Trophoblast cell (in vitro differentiated cells and primary cell): ENCODE measurements around the gene KDM4B.
A peak's percentile ranks its signal among the peaks of the same experiment; 100 is the strongest.

Experiments
- DNase-seq, 2 donors: peaks; one replicate each; pipeline ENCODE4 v3.0.0-alpha.2; 2016
- H2AFZ ChIP-seq: 2 replicates; pipeline ENCODE4 v1.6.1; 2013; ENCODE audit warnings: low read length, moderate library complexity, mild to moderate bottlenecking; ENCODE audit not compliant: insufficient read depth, poor library complexity
- H2AK5ac ChIP-seq: 2 replicates; pipeline ENCODE4 v1.6.1; 2013; ENCODE audit warnings: mild to moderate bottlenecking, low read length
- H2BK120ac ChIP-seq: 2 replicates; pipeline ENCODE4 v1.6.1; 2013; ENCODE audit warnings: low read length, mild to moderate bottlenecking, moderate library complexity; ENCODE audit not compliant: insufficient read depth, poor library complexity
- H2BK12ac ChIP-seq: 2 replicates; pipeline ENCODE4 v1.6.1; 2013; ENCODE audit warnings: mild to moderate bottlenecking, low read length, moderate library complexity
- H2BK5ac ChIP-seq: 2 replicates; pipeline ENCODE4 v1.6.1; 2013; ENCODE audit warnings: low read length, low read depth, moderate library complexity, mild to moderate bottlenecking; ENCODE audit not compliant: poor library complexity
- H3K14ac ChIP-seq: 2 replicates; pipeline ENCODE4 v1.6.1; 2013; ENCODE audit warnings: mild to moderate bottlenecking, low read length
- H3K18ac ChIP-seq: 2 replicates; pipeline ENCODE4 v1.6.1; 2013; ENCODE audit warnings: mild to moderate bottlenecking, low read length
- H3K23ac ChIP-seq: 2 replicates; pipeline ENCODE4 v1.6.1; 2013; ENCODE audit warnings: low read length
- H3K27ac ChIP-seq: 2 replicates; pipeline ENCODE4 v1.5.1; 2013; ENCODE audit warnings: low read depth, mild to moderate bottlenecking, inconsistent platforms, low read length, moderate library complexity
- H3K27me3 ChIP-seq: 2 replicates; pipeline ENCODE4 v1.6.1; 2013; ENCODE audit warnings: inconsistent platforms, mild to moderate bottlenecking, low read length, moderate library complexity; ENCODE audit not compliant: insufficient read depth
- H3K36me3 ChIP-seq, 2 experiments: 1 replicate in 1 of 2; 2 replicates in 1 of 2; pipeline ENCODE4 v1.6.1; 2013; ENCODE audit warnings: low read length in 2 of 2, mild to moderate bottlenecking in 2 of 2, moderate library complexity in 1 of 2; ENCODE audit not compliant: insufficient read depth in 2 of 2, control insufficient read depth in 1 of 2
- H3K4ac ChIP-seq: 2 replicates; pipeline ENCODE4 v1.6.1; 2013; ENCODE audit warnings: low read depth, mild to moderate bottlenecking, low read length, moderate library complexity
- H3K4me1 ChIP-seq, 2 experiments: 1 replicate in 1 of 2; 2 replicates in 1 of 2; pipeline ENCODE4 v1.6.1; 2013; ENCODE audit warnings: low read length in 2 of 2, mild to moderate bottlenecking in 2 of 2, moderate library complexity in 1 of 2; ENCODE audit not compliant: insufficient read depth in 2 of 2, control insufficient read depth in 1 of 2
- H3K4me2 ChIP-seq: 2 replicates; pipeline ENCODE4 v1.6.1; 2013; ENCODE audit warnings: inconsistent platforms, mild to moderate bottlenecking, low read length, moderate library complexity
- H3K4me3 ChIP-seq: 2 replicates; pipeline ENCODE4 v1.5.1; 2013; ENCODE audit warnings: mild to moderate bottlenecking, low read depth, low read length, inconsistent platforms
- H3K79me1 ChIP-seq: one replicate; pipeline ENCODE4 v1.6.1; 2013; ENCODE audit warnings: low read length
- H3K79me2 ChIP-seq: 2 replicates; pipeline ENCODE4 v1.6.1; 2013; ENCODE audit warnings: low read length, mild to moderate bottlenecking; ENCODE audit not compliant: control insufficient read depth, insufficient read depth, poor library complexity
- H3K9ac ChIP-seq: 2 replicates; pipeline ENCODE4 v1.6.1; 2013; ENCODE audit warnings: mild to moderate bottlenecking, low read length
- H3K9me3 ChIP-seq: 2 replicates; pipeline ENCODE4 v1.6.1; 2013; ENCODE audit warnings: low read depth, mild to moderate bottlenecking, control low read depth, inconsistent platforms, low read length; ENCODE audit not compliant: insufficient read depth
- H4K12ac ChIP-seq: 2 replicates; pipeline ENCODE4 v1.6.1; 2013; ENCODE audit warnings: low read depth, mild to moderate bottlenecking, low read length, moderate library complexity
- H4K8ac ChIP-seq: 2 replicates; pipeline ENCODE4 v1.6.1; 2013; ENCODE audit warnings: low read depth, mild to moderate bottlenecking, low read length, moderate library complexity
- H4K91ac ChIP-seq: one replicate; pipeline ENCODE4 v1.6.1; 2013; ENCODE audit warnings: low read depth, mild to moderate bottlenecking, low read length, moderate library complexity
- WGBS: extraction: QIAGEN DNeasy Blood & Tissue Kit; methylation state at CpG from one replicate; pipeline ENCODE4 v1.1.7; 2013; ENCODE audit warnings: missing lambda C conversion rate; ENCODE audit not compliant: insufficient read length, insufficient coverage; ENCODE audit errors: extremely low coverage; 5-methylcytosine and 5-hydroxymethylcytosine counted together

Gene KDM4B

GRCh38 chr19:5017235-5017634, 48.3 kb downstream of the KDM4B start:
- Histone ChIP-seq H3K4me1 (no peaks in the 10 kb centered on the region), H3K4me2 (no peak overlapping the region), H4K91ac (no peak overlapping the region), H3K4ac (no peak overlapping the region), H3K79me1 (no peaks in the 10 kb centered on the region), H3K18ac (no peak overlapping the region), H3K14ac (no peak overlapping the region), H3K4me3 (no peak overlapping the region), H3K9ac (no peak overlapping the region), H2BK5ac (no peak overlapping the region), H2BK120ac (no peak overlapping the region), H2AK5ac (no peak overlapping the region), H2AFZ (no peak overlapping the region), H3K27me3 (no peaks in the 10 kb centered on the region), H4K8ac (no peak overlapping the region), H3K36me3 (peaks cover 56 to 58% of the 10 kb centered on the region in 2 experiments), H3K27ac (no peak overlapping the region), H4K12ac (no peak overlapping the region), H3K79me2 (peaks cover 18% of the 10 kb centered on the region), H3K9me3 (peaks cover 16% of the 10 kb centered on the region), H2BK12ac (no peak overlapping the region), H3K23ac (no peak overlapping the region)
- DNase-seq: peak; percentile 30 to 57
- WGBS: no CpG with 5 or more reads among the region's 5 CpGs

DNA sequence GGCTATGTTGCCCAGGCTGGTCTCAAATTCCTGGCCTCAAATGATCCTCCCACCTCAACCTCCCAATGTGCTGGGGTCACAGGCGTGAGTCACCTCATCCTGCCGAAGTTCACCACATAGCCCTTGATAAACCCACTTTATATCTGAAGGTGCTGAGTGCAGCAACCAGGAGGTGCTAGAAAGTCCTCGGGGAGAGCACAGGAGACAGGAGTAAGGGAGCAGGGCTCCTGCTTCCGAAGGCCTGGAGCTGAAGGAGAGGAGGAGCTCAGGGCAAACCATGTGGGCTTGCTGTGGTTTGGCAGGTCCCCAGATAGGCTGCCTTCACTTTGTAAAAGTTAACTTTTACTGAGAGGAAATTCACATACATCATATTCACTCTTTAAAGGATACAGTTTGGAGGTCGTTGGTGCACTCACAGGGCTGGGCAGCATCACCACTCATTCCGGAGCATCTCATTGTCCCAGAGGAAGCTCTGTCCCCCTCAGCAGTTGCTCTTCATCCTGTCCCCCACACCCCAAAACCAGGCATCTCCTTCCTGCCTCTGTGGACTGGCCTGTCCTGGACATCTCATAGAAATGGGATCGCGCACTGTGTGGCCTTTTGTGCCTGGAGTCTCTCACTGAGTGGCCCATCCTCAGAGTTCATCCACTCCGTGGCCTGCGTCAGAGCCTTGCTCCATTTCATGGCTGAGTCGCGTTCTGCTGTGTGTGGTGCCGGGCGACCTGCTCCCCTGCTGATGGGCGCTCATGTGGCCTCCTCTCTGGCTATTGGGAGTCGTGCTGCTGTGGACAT, 49.5 kb downstream of the KDM4B start:
- Histone ChIP-seq H3K9me3 (peaks cover 16% of the 10 kb centered on the region), H3K4me1 (no peaks in the 10 kb centered on the region), H3K79me2 (peaks cover 10% of the 10 kb centered on the region), H3K4me2 (no peak overlapping the region), H3K23ac (no peak overlapping the region), H2BK12ac (no peak overlapping the region), H3K27ac (no peak overlapping the region), H4K12ac (no peak overlapping the region), H3K4ac (peak overlapping the region; percentile 0), H3K9ac (no peak overlapping the region), H3K4me3 (no peak overlapping the region), H4K91ac (no peak overlapping the region), H2AFZ (no peak overlapping the region), H2BK5ac (no peak overlapping the region), H2AK5ac (no peak overlapping the region), H3K14ac (no peak overlapping the region), H3K27me3 (no peaks in the 10 kb centered on the region), H2BK120ac (no peak overlapping the region), H3K18ac (no peak overlapping the region), H3K79me1 (no peaks in the 10 kb centered on the region), H4K8ac (no peak overlapping the region), H3K36me3 (peaks cover 51 to 55% of the 10 kb centered on the region in 2 experiments)
- WGBS: no CpG with 5 or more reads among the region's 16 CpGs
- DNase-seq: no peak

- H3K4me2 ChIP-seq: no peak overlapping the region
- H3K79me1 ChIP-seq: no peaks in the 10 kb centered on the region
- no peak overlapping the region for H3K18ac ChIP-seq
- no peak overlapping the region for H4K12ac ChIP-seq
- H2BK120ac ChIP-seq: no peak overlapping the region
- no peak overlapping the region for H3K23ac ChIP-seq
- H3K4me1 ChIP-seq: no peaks in the 10 kb centered on the region
- H4K8ac ChIP-seq: no peak overlapping the region
- H3K4ac ChIP-seq: peak overlapping the region; percentile 21
- H3K4me3 ChIP-seq: no peak overlapping the region
- H3K36me3 ChIP-seq: peaks cover 48% of the 10 kb centered on the region in 2 experiments
- no peak overlapping the region for H2AK5ac ChIP-seq
- peaks cover 16% of the 10 kb centered on the region for H3K9me3 ChIP-seq
- no peak overlapping the region for H3K9ac ChIP-seq
- H2BK12ac ChIP-seq: no peak overlapping the region
- no CpG with 5 or more reads among the region's 21 CpGs for WGBS
- DNase-seq: no peak
- H3K14ac ChIP-seq: no peak overlapping the region
- H2AFZ ChIP-seq: no peak overlapping the region
- no peak overlapping the region for H4K91ac ChIP-seq
- no peak overlapping the region for H3K27ac ChIP-seq
- no peaks in the 10 kb centered on the region for H3K27me3 ChIP-seq
- no peak overlapping the region for H2BK5ac ChIP-seq
- peaks cover 7% of the 10 kb centered on the region for H3K79me2 ChIP-seq
These were observed 51.5 kb downstream of the KDM4B start for GRCh38 chr19:5020368-5020767.

DNA sequence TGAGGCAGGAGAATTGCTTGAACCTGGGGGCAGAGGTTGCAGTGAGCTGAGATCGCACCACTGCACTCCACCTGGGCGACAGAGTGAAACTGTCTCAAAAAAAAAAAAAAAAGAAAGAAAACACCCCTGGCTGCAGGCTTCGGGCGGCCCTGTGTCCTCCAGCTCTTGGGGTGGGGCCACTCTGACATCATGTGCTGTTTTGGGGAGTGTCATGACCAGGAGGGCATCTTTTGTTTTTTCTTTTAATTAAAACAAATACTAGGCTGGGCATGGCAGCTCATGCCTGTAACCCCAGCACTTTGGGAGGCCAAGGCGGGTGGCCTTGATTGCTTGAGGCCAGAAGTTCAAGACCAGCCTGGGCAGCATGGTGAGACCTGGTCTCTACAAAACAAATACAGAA, 52.1 kb downstream of the KDM4B start:
- Histone ChIP-seq H3K79me2 (peaks cover 8% of the 10 kb centered on the region), H2AFZ (no peak overlapping the region), H2AK5ac (no peak overlapping the region), H3K4me2 (no peak overlapping the region), H3K36me3 (peaks cover 48 to 49% of the 10 kb centered on the region in 2 experiments), H2BK12ac (no peak overlapping the region), H3K23ac (no peak overlapping the region), H3K27ac (no peak overlapping the region), H3K79me1 (no peaks in the 10 kb centered on the region), H4K12ac (no peak overlapping the region), H3K4me1 (no peaks in the 10 kb centered on the region), H4K8ac (no peak overlapping the region), H2BK5ac (no peak overlapping the region), H3K27me3 (no peaks in the 10 kb centered on the region), H2BK120ac (no peak overlapping the region), H3K18ac (no peak overlapping the region), H3K4ac (no peak overlapping the region), H3K9ac (no peak overlapping the region), H3K4me3 (no peak overlapping the region), H3K9me3 (peaks cover 16% of the 10 kb centered on the region), H4K91ac (no peak overlapping the region), H3K14ac (no peak overlapping the region)
- DNase-seq: no peak
- WGBS: no CpG with 5 or more reads among the region's 5 CpGs
